Aorta (tissue), 5 donors: ENCODE data around the gene PUM2. TPM values are rescaled to one million over a fixed set of nuclear protein-coding genes. Genes with fewer than 3 reads are reported as not detected.
"Not testable (repeated sequence)": the region's sequence is repeated elsewhere in the genome, so short reads cannot be mapped to it uniquely, and the experiment has no call there.

Experiments
- ATAC-seq: fragments of 200-7000 bp; cut with Tn5 transposase; one replicate; pipeline ENCODE4 v1.9.1; 2022; ENCODE audit warnings: moderate library complexity; ENCODE audit not compliant: low FRiP score
- DNase-seq, 2 donors: peaks; one replicate each; pipeline ENCODE4 v3.0.0-alpha.2; 2020
- H3K27ac ChIP-seq, 2 donors: one replicate each; pipeline ENCODE4 v1.5.1; 2013; ENCODE audit warnings: low read length in 2 of 2, mild to moderate bottlenecking in 2 of 2, moderate library complexity in 2 of 2, control low read depth in 1 of 2, inconsistent platforms in 1 of 2, low read depth in 1 of 2
- H3K27me3 ChIP-seq, 2 donors: one replicate each; pipeline ENCODE4 v1.6.1; 2013; ENCODE audit warnings: control low read depth in 1 of 2, low read length in 1 of 2, mild to moderate bottlenecking in 1 of 2, moderate library complexity in 1 of 2; ENCODE audit not compliant: insufficient read depth in 2 of 2, control insufficient read depth in 1 of 2
- H3K36me3 ChIP-seq, 2 donors: one replicate each; pipeline ENCODE4 v1.6.1; 2013; ENCODE audit warnings: control low read depth in 1 of 2, low read length in 1 of 2, mild to moderate bottlenecking in 1 of 2; ENCODE audit not compliant: insufficient read depth in 2 of 2, control insufficient read depth in 1 of 2
- H3K4me1 ChIP-seq, 2 donors: one replicate each; pipeline ENCODE4 v1.6.1; 2013; ENCODE audit warnings: low read length in 2 of 2, control low read depth in 1 of 2, mild to moderate bottlenecking in 1 of 2, moderate library complexity in 1 of 2; ENCODE audit not compliant: insufficient read depth in 2 of 2, control insufficient read depth in 1 of 2
- H3K4me3 ChIP-seq, 2 donors: one replicate each; pipeline ENCODE4 v1.5.1; 2013; ENCODE audit warnings: low read length in 2 of 2, control low read depth in 1 of 2, mild to moderate bottlenecking in 1 of 2
- H3K9me3 ChIP-seq: one replicate; pipeline ENCODE4 v1.6.1; 2013; ENCODE audit warnings: mild to moderate bottlenecking, low read length; ENCODE audit not compliant: control insufficient read depth
- WGBS, 2 donors: extraction: QIAGEN DNeasy Blood & Tissue Kit; methylation state at CpG; one replicate each; pipeline ENCODE4 v1.1.7; 2013; 5-methylcytosine and 5-hydroxymethylcytosine counted together
- intact Hi-C, 2 donors: fragments of 100-400 bp; cut with DNase I; formaldehyde crosslinking; loops; one replicate each; pipeline versions ENCODE4 v1.14.2 to v1.15.0; 2022
- polyA plus RNA-seq, 2 donors: library from polyadenylated mRNA; stranded (reverse); fragments of 200-250 nt; gene quantifications; one replicate each; pipeline ENCODE4 v1.2.3, GENCODE V29; 2013
- total RNA-seq, 2 donors: library from RNA; stranded (reverse); fragmentation: NEBNext Ultra II Directional; extraction: Animal tissue kit (Norgen Biotek cat#: 25700); gene quantifications; one replicate each; pipeline ENCODE4 v1.2.1, GENCODE V29; 2021
- donor health status: healthy with polysubstance abuse.
- donor health status: Bipolar disorder and iron deficiency.
- donor health status: DM: no; HTN: no; CAD: no.
- donor health status: DM: no; HTN: no; CAD: no.
- donor health status: DM: yes; HTN: yes; CAD: no.

Gene PUM2
- total and polyA plus RNA-seq, 4 donors = 21.3 to 104 (median 57.2) TPM

GRCh38 chr2:20372896-20373640, 22.4 kb upstream of the PUM2 start:
- WGBS, 2 donors = 68 to 77% methylated on average over 3 of the region's 3 CpGs
- H3K27ac ChIP-seq = no peak overlapping the region
- H3K9me3 ChIP-seq = peaks cover 2% of the 10 kb centered on the region
- DNase-seq (no peak), ATAC-seq (no peak)
- intact Hi-C loops = no loop called here
- peaks cover 0 to 2% of the 10 kb centered on the region in 2 donors for H3K27me3 ChIP-seq
- no peaks in the 10 kb centered on the region for H3K4me1 ChIP-seq
- no peak overlapping the region for H3K4me3 ChIP-seq
- H3K36me3 ChIP-seq = no peaks in the 10 kb centered on the region

GRCh38 chr2:20371323-20372025, 20.8 kb upstream of the PUM2 start:
- Histone ChIP-seq H3K9me3 (peaks cover 2% of the 10 kb centered on the region), H3K27ac (no peak overlapping the region), H3K4me3 (no peak overlapping the region), H3K36me3 (no peaks in the 10 kb centered on the region), H3K4me1 (no peaks in the 10 kb centered on the region), H3K27me3 (peaks cover 0 to 2% of the 10 kb centered on the region in 2 donors)
- intact Hi-C loops = no loop called here
- ATAC-seq (no peak), DNase-seq (no peak)
- WGBS, 2 donors = 82 to 88% methylated on average over 4 of the region's 4 CpGs

- no peak overlapping the region for H3K27ac ChIP-seq
Measured at GRCh38 chr2:20370191-20370590, 19.5 kb upstream of the PUM2 start.

GRCh38 chr2:20369366-20369765, 18.7 kb upstream of the PUM2 start:
- H3K27me3 ChIP-seq = peaks cover 0 to 2% of the 10 kb centered on the region in 2 donors
- peaks cover 2% of the 10 kb centered on the region for H3K9me3 ChIP-seq
- no peaks in the 10 kb centered on the region for H3K36me3 ChIP-seq
- ATAC-seq (no peak), DNase-seq (no peak)
- H3K4me3 ChIP-seq = no peak overlapping the region
- WGBS, 2 donors = 57 to 64% methylated on average over 9 of the region's 9 CpGs
- intact Hi-C loops = no loop called here
- no peak overlapping the region for H3K27ac ChIP-seq
- no peaks in the 10 kb centered on the region for H3K4me1 ChIP-seq

More at GRCh38 chr2:20370191-20370590, 19.5 kb upstream of the PUM2 start:
- no peaks in the 10 kb centered on the region for H3K36me3 ChIP-seq
- intact Hi-C loops = no loop called here
- no peak for ATAC-seq
- peaks cover 0 to 2% of the 10 kb centered on the region in 2 donors for H3K27me3 ChIP-seq
- 72 to 78% methylated on average over 5 of the region's 5 CpGs for WGBS, 2 donors
- no peaks in the 10 kb centered on the region for H3K4me1 ChIP-seq
- H3K9me3 ChIP-seq = peaks cover 2% of the 10 kb centered on the region
- H3K4me3 ChIP-seq = no peak overlapping the region
- no peak for DNase-seq

GRCh38 chr2:20368706-20369105, 18.1 kb upstream of the PUM2 start:
- WGBS, 2 donors = 75 to 78% methylated on average over 3 of the region's 3 CpGs
- Histone ChIP-seq H3K27ac (no peak overlapping the region), H3K4me3 (no peak overlapping the region), H3K36me3 (no peaks in the 10 kb centered on the region), H3K4me1 (no peaks in the 10 kb centered on the region), H3K27me3 (peaks cover 0 to 2% of the 10 kb centered on the region in 2 donors), H3K9me3 (peaks cover 2% of the 10 kb centered on the region)
- intact Hi-C loops = no loop called here
- ATAC-seq (no peak), DNase-seq (no peak)

GRCh38 chr2:20367929-20368328, 17.3 kb upstream of the PUM2 start:
- intact Hi-C loops, H3K36me3 ChIP-seq, ATAC-seq, H3K4me3 ChIP-seq, H3K4me1 ChIP-seq, H3K9me3 ChIP-seq, DNase-seq, H3K27ac ChIP-seq, H3K27me3 ChIP-seq: not testable (repeated sequence)
- 92 to 96% methylated on average over 3 of the region's 3 CpGs for WGBS, 2 donors

- intact Hi-C loops = no loop called here
- H3K9me3 ChIP-seq = peaks cover under 1% of the 10 kb centered on the region
- ATAC-seq = no peak
- H3K4me3 ChIP-seq = no peak overlapping the region
- H3K27me3 ChIP-seq = peaks cover 0 to under 1% of the 10 kb centered on the region in 2 donors
- WGBS, 2 donors = 91 to 95% methylated on average over 2 of the region's 2 CpGs
- no peak overlapping the region for H3K27ac ChIP-seq
- no peaks in the 10 kb centered on the region for H3K36me3 ChIP-seq
- DNase-seq = no peak
- H3K4me1 ChIP-seq = no peaks in the 10 kb centered on the region
Measured at GRCh38 chr2:20366672-20367116, 16.1 kb upstream of the PUM2 start.

- no peak for DNase-seq
- WGBS, 2 donors = 87 to 91% methylated on average over 7 of the region's 7 CpGs
- ATAC-seq = no peak
- Histone ChIP-seq H3K27ac (no peak overlapping the region), H3K4me3 (no peak overlapping the region), H3K9me3 (no peaks in the 10 kb centered on the region), H3K27me3 (no peaks in the 10 kb centered on the region), H3K4me1 (no peaks in the 10 kb centered on the region), H3K36me3 (no peaks in the 10 kb centered on the region)
- intact Hi-C loops = no loop called here
Measured at GRCh38 chr2:20365249-20365817, 14.7 kb upstream of the PUM2 start.
